Ishikawa (cell line): ENCODE data around the gene RIN3.

ENCODE experiments used
- CEBPB ChIP-seq: IDR thresholded peaks from 2 replicates; pipeline ENCODE4 v1.6.1; 2012
- CREB1 ChIP-seq: IDR thresholded peaks from 2 replicates; pipeline ENCODE4 v1.6.1; 2012; ENCODE audit warnings: low read depth
- EGR1 ChIP-seq: IDR thresholded peaks from 2 replicates; pipeline ENCODE4 v1.6.1; 2012
- EP300 ChIP-seq: IDR thresholded peaks from 2 replicates; pipeline ENCODE4 v1.6.1; 2012; ENCODE audit warnings: borderline replicate concordance
- FOXM1 ChIP-seq: IDR thresholded peaks from 2 replicates; pipeline ENCODE4 v1.6.1; 2012; ENCODE audit warnings: low read depth, borderline replicate concordance
- MAX ChIP-seq: IDR thresholded peaks from 2 replicates; pipeline ENCODE4 v1.6.1; 2012
- NFIC ChIP-seq: IDR thresholded peaks from 2 replicates; pipeline ENCODE4 v1.6.1; 2012
- RAD21 ChIP-seq: IDR thresholded peaks from 2 replicates; pipeline ENCODE4 v1.6.1; 2012; ENCODE audit warnings: low read depth
- REST ChIP-seq: IDR thresholded peaks from 2 replicates; pipeline ENCODE4 v1.6.1; 2012; ENCODE audit warnings: low read depth, mild to moderate bottlenecking
- TAF1 ChIP-seq: IDR thresholded peaks from 2 replicates; pipeline ENCODE4 v1.6.1; 2012; ENCODE audit warnings: low read depth, mild to moderate bottlenecking
- TCF12 ChIP-seq: IDR thresholded peaks from 2 replicates; pipeline ENCODE4 v1.6.1; 2012; ENCODE audit warnings: low read depth
- TEAD4 ChIP-seq: IDR thresholded peaks from 2 replicates; pipeline ENCODE4 v1.6.1; 2012
- USF1 ChIP-seq: IDR thresholded peaks from 2 replicates; pipeline ENCODE4 v1.6.1; 2012
- YY1 ChIP-seq: IDR thresholded peaks from 2 replicates; pipeline ENCODE4 v1.6.1; 2012; ENCODE audit warnings: low read depth
- ZBTB7A ChIP-seq: IDR thresholded peaks from 2 replicates; pipeline ENCODE4 v1.6.1; 2012; ENCODE audit warnings: low read depth

The RIN3 gene

GRCh38 chr14:92493492-92493891, 20.1 kb upstream of the RIN3 start:
- TF ChIP-seq REST = no peak
- no peak for TF ChIP-seq CEBPB
- TF ChIP-seq NFIC = no peak
- TF ChIP-seq FOXM1 = no peak
- TF ChIP-seq TCF12 = no peak
- TF ChIP-seq USF1 = no peak
- no peak for TF ChIP-seq YY1
- TF ChIP-seq EP300 = no peak
- TF ChIP-seq TEAD4 = no peak
- TF ChIP-seq EGR1 = no peak
- TF ChIP-seq CREB1 = no peak
- TF ChIP-seq ZBTB7A = no peak
- no peak for TF ChIP-seq RAD21
- TF ChIP-seq TAF1 = no peak
- no peak for TF ChIP-seq MAX

GRCh38 chr14:92494512-92494911, 19.1 kb upstream of the RIN3 start:
- TF ChIP-seq NFIC = no peak
- TF ChIP-seq MAX = no peak
- no peak for TF ChIP-seq YY1
- no peak for TF ChIP-seq EP300

- TF ChIP-seq CEBPB (no peak), NFIC (no peak), CREB1 (no peak), TCF12 (no peak), ZBTB7A (no peak), EP300 (no peak), TAF1 (no peak), YY1 (no peak), TEAD4 (no peak), EGR1 (no peak), RAD21 (no peak), FOXM1 (no peak), USF1 (no peak), MAX (no peak), REST (no peak)
Observed at GRCh38 chr14:92495027-92495426, 18.6 kb upstream of the RIN3 start.

- TF ChIP-seq ZBTB7A (no peak), RAD21 (no peak), FOXM1 (no peak), TEAD4 (no peak), CEBPB (no peak)
Observed at GRCh38 chr14:92496191-92496857, 17.3 kb upstream of the RIN3 start.

GRCh38 chr14:92497391-92497790, 16.2 kb upstream of the RIN3 start:
- no peak for TF ChIP-seq YY1
- TF ChIP-seq EP300 = no peak
- no peak for TF ChIP-seq CEBPB
- TF ChIP-seq RAD21 = no peak
- TF ChIP-seq FOXM1 = no peak
- TF ChIP-seq REST = no peak
- TF ChIP-seq TAF1 = no peak
- TF ChIP-seq NFIC = no peak
- no peak for TF ChIP-seq TEAD4
- no peak for TF ChIP-seq TCF12
- no peak for TF ChIP-seq EGR1
- no peak for TF ChIP-seq MAX
- no peak for TF ChIP-seq ZBTB7A
- no peak for TF ChIP-seq CREB1
